GM12891 (cell line): ENCODE data around the gene MADD.

Experiments used
- POLR2AphosphoS5 ChIP-seq: IDR thresholded peaks from 2 replicates; pipeline ENCODE4 v1.6.1; 2011; ENCODE audit warnings: low read depth, low read length, control low read depth
- POU2F2 ChIP-seq: IDR thresholded peaks from 2 replicates; pipeline ENCODE4 v1.6.1; 2011; ENCODE audit warnings: low read depth, mild to moderate bottlenecking, control low read depth, low read length, moderate library complexity
- TAF1 ChIP-seq: IDR thresholded peaks from 2 replicates; pipeline ENCODE4 v1.6.1; 2011; ENCODE audit warnings: low read depth, low read length, control low read depth

GRCh38 chr11:47333526-47333845 is 63.6 kb downstream of the MADD start:
- TF ChIP-seq POLR2AphosphoS5 (no peak), POU2F2 (no peak), TAF1 (no peak)
